Osteoblast (primary cell): Measurements from ENCODE around the gene IQCE. TPM values are rescaled to one million over a fixed set of nuclear protein-coding genes. Genes with fewer than 3 reads are reported as not detected.

ENCODE experiments used
- DNase-seq: peaks from one replicate; pipeline ENCODE4 v3.0.0; 2011; ENCODE audit warnings: low spot score, mixed read lengths; ENCODE audit not compliant: insufficient read length; ENCODE audit errors: missing footprints
- H2AFZ ChIP-seq: 2 replicates; pipeline ENCODE4 v1.6.0; 2011; ENCODE audit warnings: mild to moderate bottlenecking, low read length
- H3K27ac ChIP-seq: 2 replicates; pipeline ENCODE4 v1.5.1; 2011; ENCODE audit warnings: mild to moderate bottlenecking, low read depth, low read length, moderate library complexity
- H3K27me3 ChIP-seq: 2 replicates; pipeline ENCODE4 v1.6.0; 2012; ENCODE audit warnings: mild to moderate bottlenecking, control low read depth, inconsistent platforms, low read length, moderate library complexity; ENCODE audit not compliant: insufficient read depth
- H3K36me3 ChIP-seq: 2 replicates; pipeline ENCODE4 v1.5.1; 2011; ENCODE audit warnings: mild to moderate bottlenecking, low read length, control low read depth, moderate library complexity; ENCODE audit not compliant: insufficient read depth
- H3K4me1 ChIP-seq: 2 replicates; pipeline ENCODE4 v1.5.1; 2011; ENCODE audit warnings: mild to moderate bottlenecking, low read length, control low read depth, moderate library complexity; ENCODE audit not compliant: insufficient read depth
- H3K4me2 ChIP-seq: 2 replicates; pipeline ENCODE4 v1.6.0; 2011; ENCODE audit warnings: mild to moderate bottlenecking, low read length; ENCODE audit not compliant: insufficient read depth
- H3K4me3 ChIP-seq: fragments of 200-600 bp; sonication (generic); 3 replicates; pipeline ENCODE4 v1.5.1; 2012; ENCODE audit warnings: mild to moderate bottlenecking, low read length, inconsistent platforms; ENCODE audit not compliant: insufficient read depth
- H3K79me2 ChIP-seq: 2 replicates; pipeline ENCODE4 v1.6.0; 2012; ENCODE audit warnings: mild to moderate bottlenecking, low read length, control low read depth, inconsistent platforms; ENCODE audit not compliant: insufficient read depth
- H3K9me3 ChIP-seq: 2 replicates; pipeline ENCODE4 v1.5.1; 2011; ENCODE audit warnings: low read depth, low read length, control low read depth
- H4K20me1 ChIP-seq: 2 replicates; pipeline ENCODE4 v1.6.0; 2012; ENCODE audit warnings: mild to moderate bottlenecking, low read length, control low read depth; ENCODE audit not compliant: insufficient read depth
- total RNA-seq: library from RNA; depleted of rRNA; stranded (reverse); fragments of >200 nt; gene quantifications from 2 replicates; pipeline ENCODE4 v1.2.3, GENCODE V29; 2012
- TF ChIP-seq, protein P1 (sequence below): IDR thresholded peaks from 2 replicates; pipeline ENCODE4 v1.5.1; 2011; ENCODE audit warnings: mild to moderate bottlenecking, low read depth, low read length, moderate library complexity; ENCODE audit errors: extremely low read depth

IQCE gene
- total RNA-seq, 1 donor = 18.8 TPM

DNA sequence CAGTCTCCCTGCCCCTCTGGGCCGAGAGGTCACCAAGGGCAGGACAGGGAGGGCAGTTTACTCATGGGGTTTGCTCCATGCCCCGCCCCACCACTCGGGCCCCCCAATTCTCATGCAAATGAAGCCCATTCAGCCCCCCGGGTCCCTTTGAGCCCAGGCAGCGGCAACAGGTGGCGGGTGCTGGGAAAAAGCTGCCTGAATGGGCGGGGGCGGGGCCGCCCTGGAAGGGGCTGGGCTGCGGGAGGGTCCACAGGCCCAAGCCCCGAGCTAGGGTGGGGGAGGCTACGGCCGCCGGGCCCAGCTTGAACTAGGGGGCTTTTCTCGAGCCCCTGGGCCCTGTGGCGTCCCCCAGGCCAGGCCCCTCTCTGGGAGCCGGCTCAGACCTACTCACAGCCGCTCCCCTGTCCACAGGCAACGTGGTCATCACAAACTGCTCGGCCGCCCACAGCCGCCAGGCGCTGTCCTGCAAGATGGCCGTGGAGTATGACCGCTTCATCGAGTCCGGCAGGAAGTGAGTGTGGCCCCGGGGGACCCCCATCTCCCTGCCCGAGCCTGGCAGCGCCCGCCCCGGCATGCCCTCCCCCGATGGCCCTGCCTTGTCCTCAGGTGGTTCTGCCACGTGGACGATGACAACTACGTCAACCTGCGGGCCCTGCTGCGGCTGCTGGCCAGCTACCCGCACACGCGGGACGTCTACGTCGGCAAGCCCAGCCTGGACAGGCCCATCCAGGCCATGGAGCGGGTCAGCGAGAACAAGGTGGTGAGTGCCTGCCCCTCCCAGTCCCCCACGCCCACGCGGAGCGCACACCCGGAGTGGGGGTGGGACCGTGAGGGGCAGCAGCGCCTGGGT, 33.7 kb upstream of the IQCE start:
- Histone ChIP-seq H3K27me3 (no peaks in the 10 kb centered on the region), H3K79me2 (peaks cover 36% of the 10 kb centered on the region), H3K4me3 (no peak overlapping the region), H2AFZ (no peak overlapping the region), H3K4me1 (peaks cover 56% of the 10 kb centered on the region), H4K20me1 (peaks cover 61% of the 10 kb centered on the region), H3K36me3 (peaks cover 22% of the 10 kb centered on the region), H3K9me3 (no peaks in the 10 kb centered on the region), H3K4me2 (no peak overlapping the region), H3K27ac (no peak overlapping the region)
- TF ChIP-seq, protein P1, sequence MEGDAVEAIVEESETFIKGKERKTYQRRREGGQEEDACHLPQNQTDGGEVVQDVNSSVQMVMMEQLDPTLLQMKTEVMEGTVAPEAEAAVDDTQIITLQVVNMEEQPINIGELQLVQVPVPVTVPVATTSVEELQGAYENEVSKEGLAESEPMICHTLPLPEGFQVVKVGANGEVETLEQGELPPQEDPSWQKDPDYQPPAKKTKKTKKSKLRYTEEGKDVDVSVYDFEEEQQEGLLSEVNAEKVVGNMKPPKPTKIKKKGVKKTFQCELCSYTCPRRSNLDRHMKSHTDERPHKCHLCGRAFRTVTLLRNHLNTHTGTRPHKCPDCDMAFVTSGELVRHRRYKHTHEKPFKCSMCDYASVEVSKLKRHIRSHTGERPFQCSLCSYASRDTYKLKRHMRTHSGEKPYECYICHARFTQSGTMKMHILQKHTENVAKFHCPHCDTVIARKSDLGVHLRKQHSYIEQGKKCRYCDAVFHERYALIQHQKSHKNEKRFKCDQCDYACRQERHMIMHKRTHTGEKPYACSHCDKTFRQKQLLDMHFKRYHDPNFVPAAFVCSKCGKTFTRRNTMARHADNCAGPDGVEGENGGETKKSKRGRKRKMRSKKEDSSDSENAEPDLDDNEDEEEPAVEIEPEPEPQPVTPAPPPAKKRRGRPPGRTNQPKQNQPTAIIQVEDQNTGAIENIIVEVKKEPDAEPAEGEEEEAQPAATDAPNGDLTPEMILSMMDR = no peak
- DNase-seq = no peak

DNA sequence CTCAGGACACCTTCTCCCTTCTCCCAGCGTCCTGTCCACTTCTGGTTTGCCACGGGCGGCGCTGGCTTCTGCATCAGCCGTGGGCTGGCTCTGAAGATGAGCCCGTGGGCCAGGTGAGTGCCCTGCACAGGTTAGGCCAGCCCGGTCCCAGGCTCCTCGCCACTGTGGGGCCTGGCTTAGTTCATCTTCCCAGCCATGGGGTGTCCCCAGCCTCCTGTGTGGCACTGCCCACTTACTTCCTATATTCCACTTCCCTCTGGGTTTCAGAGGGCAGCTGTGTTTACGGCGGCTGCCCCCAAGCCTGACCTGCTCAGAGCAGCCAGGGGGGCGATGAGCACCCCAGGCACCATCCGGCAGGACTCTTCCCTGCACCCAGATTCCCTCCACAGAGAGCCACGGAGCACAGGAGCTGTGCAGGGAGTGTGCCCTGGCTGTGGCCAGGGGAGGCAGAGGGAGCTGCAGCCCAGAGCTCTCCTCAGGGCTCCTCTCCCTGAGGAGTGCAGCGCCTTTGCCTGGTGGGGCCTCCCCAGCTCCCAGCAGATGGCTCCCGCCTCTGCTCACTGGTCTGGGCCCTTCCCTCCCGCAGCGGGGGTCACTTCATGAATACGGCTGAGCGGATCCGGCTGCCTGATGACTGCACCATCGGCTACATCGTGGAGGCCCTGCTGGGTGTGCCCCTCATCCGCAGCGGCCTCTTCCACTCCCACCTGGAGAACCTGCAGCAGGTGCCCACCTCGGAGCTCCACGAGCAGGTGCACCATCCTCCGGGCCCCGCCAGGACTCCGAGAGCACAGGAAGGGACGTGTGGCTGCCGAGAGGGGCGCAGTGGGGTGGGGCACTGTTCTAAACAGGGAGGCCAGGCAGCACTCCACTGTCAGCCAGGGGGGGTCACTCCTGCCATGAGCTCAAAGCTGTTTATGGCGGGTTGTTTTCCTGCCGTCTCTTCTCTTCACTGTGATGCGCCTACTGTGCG, 32.8 kb upstream of the IQCE start:
- TF ChIP-seq, protein P1 = no peak
- no peak overlapping the region for H2AFZ ChIP-seq
- no peak overlapping the region for H3K27ac ChIP-seq
- no peak for DNase-seq
- H3K4me3 ChIP-seq = no peak overlapping the region
- peaks cover 27% of the 10 kb centered on the region for H3K79me2 ChIP-seq
- no peaks in the 10 kb centered on the region for H3K9me3 ChIP-seq
- H4K20me1 ChIP-seq = peaks cover 55% of the 10 kb centered on the region
- no peaks in the 10 kb centered on the region for H3K27me3 ChIP-seq
- H3K4me2 ChIP-seq = no peak overlapping the region
- peaks cover 22% of the 10 kb centered on the region for H3K36me3 ChIP-seq
- peaks cover 65% of the 10 kb centered on the region for H3K4me1 ChIP-seq

DNA sequence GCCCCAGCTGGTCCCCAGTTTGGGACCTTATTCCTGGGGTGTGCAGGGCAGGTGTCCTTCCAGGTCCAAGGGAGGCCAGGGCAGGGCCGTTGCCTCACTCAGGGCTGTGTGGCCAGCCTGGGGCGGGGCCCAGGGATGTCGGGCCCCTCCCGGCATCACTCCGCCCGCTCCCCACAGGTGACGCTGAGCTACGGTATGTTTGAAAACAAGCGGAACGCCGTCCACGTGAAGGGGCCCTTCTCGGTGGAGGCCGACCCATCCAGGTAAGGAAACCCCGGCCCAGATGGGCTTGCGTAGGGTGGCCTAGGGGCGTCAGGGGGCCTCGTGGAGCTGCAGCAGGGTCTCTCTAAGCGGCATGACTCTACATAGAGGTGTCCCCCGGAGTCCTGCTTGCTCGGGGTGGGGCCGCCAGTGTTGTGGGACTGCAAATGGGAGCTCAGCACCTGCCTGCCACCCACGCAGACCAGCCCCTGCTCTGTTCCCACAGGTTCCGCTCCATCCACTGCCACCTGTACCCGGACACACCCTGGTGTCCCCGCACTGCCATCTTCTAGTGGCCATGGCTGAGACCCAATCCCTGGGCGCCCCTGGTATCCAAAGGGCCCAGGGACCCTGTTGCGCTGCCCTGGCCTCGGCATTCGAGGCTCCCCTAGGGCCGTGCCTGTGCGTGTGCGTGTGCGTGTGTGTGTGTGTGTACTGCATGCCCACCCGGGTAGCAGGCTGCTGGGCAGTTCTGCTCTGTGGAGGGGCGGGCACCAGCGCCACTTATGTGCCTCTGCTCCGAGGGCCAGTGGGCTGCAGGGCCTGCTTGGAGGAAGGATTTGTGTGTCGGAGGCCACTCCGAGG, 31.9 kb upstream of the IQCE start:
- Histone ChIP-seq H3K4me1 (peaks cover 61% of the 10 kb centered on the region), H3K27ac (no peak overlapping the region), H3K9me3 (no peaks in the 10 kb centered on the region), H2AFZ (no peak overlapping the region), H3K36me3 (peaks cover 22% of the 10 kb centered on the region), H3K79me2 (peaks cover 18% of the 10 kb centered on the region), H3K4me3 (no peak overlapping the region), H4K20me1 (peaks cover 49% of the 10 kb centered on the region), H3K27me3 (no peaks in the 10 kb centered on the region), H3K4me2 (no peak overlapping the region)
- TF ChIP-seq, protein P1 = no peak
- no peak for DNase-seq
